Measurements from ENCODE around the gene TFB2M.

Gene TFB2M

DNA sequence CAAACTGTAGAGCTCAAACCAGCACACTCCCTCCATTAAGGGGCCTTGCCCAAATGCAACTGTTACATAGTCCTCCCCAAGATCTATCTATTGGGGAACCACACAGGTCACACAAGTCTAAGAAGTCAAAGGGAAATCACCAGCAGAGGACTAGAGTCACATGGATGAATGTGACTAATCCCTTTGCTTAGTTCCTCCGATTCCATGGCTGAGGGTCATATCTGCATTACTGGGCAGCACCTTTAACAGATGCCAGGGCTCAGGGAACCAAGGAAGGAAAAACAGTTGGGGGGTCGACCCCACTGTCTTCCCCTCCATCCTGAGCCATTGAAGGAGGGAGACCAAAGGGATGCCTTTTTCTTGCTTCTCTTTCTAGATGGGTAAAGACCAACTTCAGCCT, 35.6 kb downstream of the TFB2M start:
- in situ Hi-C loops (cut with MboI; ENCODE audit: low pct_unique_long_range_greater_than_20kb, low sequenced_read_pairs, unreplicated experiment): no loop called here
- no peak for DNase-seq (ENCODE audit: low spot score)
- TF ChIP-seq, protein P1, sequence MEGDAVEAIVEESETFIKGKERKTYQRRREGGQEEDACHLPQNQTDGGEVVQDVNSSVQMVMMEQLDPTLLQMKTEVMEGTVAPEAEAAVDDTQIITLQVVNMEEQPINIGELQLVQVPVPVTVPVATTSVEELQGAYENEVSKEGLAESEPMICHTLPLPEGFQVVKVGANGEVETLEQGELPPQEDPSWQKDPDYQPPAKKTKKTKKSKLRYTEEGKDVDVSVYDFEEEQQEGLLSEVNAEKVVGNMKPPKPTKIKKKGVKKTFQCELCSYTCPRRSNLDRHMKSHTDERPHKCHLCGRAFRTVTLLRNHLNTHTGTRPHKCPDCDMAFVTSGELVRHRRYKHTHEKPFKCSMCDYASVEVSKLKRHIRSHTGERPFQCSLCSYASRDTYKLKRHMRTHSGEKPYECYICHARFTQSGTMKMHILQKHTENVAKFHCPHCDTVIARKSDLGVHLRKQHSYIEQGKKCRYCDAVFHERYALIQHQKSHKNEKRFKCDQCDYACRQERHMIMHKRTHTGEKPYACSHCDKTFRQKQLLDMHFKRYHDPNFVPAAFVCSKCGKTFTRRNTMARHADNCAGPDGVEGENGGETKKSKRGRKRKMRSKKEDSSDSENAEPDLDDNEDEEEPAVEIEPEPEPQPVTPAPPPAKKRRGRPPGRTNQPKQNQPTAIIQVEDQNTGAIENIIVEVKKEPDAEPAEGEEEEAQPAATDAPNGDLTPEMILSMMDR (IDR thresholded peaks at IDR 0.05; ENCODE audit: extremely low read depth, insufficient read depth, missing control alignments): no peak

DNA sequence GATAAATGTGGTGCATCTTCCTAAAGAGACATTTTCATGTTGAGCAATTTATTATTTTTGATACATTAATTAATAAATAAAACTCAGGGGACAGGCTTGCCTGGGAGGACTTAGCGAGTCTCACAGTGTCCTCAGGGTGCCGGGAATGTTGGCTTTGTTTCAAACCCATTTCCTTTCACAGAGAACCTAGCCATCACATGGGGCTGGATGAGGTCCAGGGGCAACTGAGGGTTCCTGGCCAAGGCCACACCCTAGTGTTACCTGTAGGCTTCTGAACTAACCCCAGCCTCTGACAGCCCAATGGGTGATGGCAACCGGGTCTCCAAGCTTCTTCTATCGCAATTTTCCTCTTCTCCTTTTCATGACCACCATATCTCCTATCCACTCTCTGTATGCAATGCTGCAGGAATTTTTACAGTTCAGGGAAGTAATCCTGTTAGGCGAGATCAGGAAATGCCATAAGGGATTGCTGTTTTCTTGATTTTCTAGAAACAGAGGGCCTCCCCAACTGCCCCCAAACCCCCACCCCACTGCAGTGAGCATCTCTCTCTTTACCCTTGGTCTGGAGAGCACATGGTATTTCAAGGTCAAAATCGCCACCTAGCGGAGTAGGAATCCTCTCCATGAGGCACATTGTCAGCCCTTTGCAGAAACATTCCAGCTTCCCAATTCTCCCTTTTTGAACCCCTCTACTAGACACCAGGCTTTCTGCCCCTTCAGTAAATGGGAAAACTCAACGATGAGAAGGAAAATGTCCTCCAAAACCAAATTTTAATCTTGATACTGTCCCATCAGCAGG, 36.9 kb downstream of the TFB2M start:
- DNase-seq (ENCODE audit: low spot score): no peak
- TF ChIP-seq, protein P1 (IDR thresholded peaks at IDR 0.05; ENCODE audit: extremely low read depth, insufficient read depth, missing control alignments): no peak
- in situ Hi-C loops (cut with MboI; ENCODE audit: low pct_unique_long_range_greater_than_20kb, low sequenced_read_pairs, unreplicated experiment): no loop called here

DNA sequence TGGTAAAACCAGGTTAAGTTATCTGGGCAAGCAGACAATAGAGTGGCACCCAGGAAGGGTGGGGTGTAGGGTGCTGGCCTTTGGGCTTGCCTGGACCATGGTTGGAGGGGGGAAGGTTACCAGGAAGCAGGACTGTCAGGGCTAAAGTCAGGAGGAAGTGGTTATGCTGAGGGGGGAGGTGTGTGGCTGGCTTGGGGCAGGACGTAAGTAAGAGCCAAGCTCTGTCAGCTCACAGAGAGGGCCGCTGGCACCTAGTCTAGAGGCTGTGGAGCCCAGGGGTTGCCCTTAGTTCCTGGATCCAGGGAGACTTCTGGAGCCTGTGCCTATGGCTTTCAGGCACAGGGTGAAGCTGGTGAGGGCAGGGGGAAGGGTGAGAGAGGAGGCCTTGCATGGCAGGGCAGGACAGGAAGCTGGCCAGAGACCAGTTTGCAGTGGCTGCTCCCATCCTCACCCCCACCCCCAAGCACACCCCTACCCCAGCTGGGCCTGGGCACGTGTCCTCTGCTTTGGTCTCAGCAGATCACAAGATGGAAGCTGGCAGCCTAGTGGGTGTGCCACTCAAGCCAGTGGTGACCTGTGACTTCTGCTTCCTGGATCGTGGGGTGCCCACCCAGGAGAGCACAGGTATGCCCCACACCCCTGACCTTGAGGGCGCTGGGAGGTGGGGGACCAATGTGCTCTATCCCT, 38.5 kb downstream of the TFB2M start:
- TF ChIP-seq, protein P1 (IDR thresholded peaks at IDR 0.05; ENCODE audit: extremely low read depth, insufficient read depth, missing control alignments): no peak
- no peak for DNase-seq (ENCODE audit: low spot score)
- in situ Hi-C loops (cut with MboI; ENCODE audit: low pct_unique_long_range_greater_than_20kb, low sequenced_read_pairs, unreplicated experiment): no loop called here

DNA sequence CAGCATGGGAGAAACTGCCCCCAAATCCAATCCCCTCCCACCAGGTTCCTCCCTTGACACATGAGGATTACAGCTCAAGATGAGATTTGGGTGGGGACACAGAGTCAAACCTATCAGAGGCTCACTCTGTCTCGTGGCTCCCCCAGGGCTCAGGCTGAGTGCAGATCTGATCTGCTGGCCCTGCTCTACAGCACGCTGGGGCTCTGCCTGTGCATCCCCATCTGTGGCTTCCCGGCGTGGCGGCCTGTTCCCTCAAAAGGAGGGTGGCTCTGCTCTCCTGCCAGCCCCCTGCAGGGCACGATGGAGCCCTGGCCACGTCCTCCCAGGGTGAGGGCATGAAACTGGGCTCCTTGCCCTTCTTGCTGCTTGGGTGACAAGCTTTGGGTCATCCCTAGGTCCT, 39.1 kb downstream of the TFB2M start:
- TF ChIP-seq, protein P1 (IDR thresholded peaks at IDR 0.05; ENCODE audit: extremely low read depth, insufficient read depth, missing control alignments): no peak
- DNase-seq (ENCODE audit: low spot score): no peak
- in situ Hi-C loops (cut with MboI; ENCODE audit: low pct_unique_long_range_greater_than_20kb, low sequenced_read_pairs, unreplicated experiment): no loop called here

DNA sequence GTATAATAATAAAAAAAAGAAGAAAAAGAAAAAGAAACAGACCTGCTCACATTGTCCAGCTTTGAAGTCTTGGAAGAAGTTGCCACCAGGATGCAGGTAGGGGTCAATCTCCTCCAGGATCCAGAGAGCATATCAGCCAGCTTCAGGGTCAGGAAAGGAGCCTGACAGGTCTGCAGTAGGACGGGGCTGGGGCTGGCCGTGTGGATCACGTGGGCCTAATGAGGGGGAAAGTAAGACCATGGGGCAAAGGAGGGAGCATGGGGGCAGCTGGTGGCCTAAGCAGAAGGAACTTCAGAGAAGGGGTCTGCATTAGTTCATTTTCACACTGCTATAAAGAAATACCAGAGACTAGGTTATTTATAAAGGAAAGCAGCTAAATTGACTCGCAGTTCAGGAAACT, 39.7 kb downstream of the TFB2M start:
- DNase-seq (ENCODE audit: low spot score): no peak
- in situ Hi-C loops (cut with MboI; ENCODE audit: low pct_unique_long_range_greater_than_20kb, low sequenced_read_pairs, unreplicated experiment): no loop called here
- TF ChIP-seq, protein P1 (IDR thresholded peaks at IDR 0.05; ENCODE audit: extremely low read depth, insufficient read depth, missing control alignments): no peak

DNA sequence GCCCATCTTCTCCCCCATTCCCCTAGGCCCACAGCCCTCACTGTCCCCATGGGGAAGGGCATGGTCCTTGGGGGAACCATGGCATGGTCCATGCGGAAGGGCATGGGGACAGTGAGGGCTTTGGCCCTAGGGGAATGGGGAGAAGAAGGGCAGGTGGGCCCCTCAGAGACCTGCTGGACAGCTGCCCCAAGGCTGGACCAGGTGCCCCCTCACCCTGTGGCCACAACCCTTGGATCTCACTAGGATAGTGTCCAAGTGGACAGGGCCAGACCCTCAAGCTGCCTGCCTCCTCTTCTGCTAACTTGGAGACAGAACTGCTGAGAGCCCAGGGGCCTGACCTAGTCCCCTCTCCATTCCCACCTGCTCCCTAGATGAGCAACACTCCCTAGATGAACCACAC, 46.5 kb downstream of the TFB2M start:
- no peak for DNase-seq (ENCODE audit: low spot score)
- TF ChIP-seq, protein P1 (IDR thresholded peaks at IDR 0.05; ENCODE audit: extremely low read depth, insufficient read depth, missing control alignments): no peak
- in situ Hi-C loops (cut with MboI; ENCODE audit: low pct_unique_long_range_greater_than_20kb, low sequenced_read_pairs, unreplicated experiment): no loop called here
